Dermis microvascular lymphatic vessel endothelial cell (primary cell): ENCODE measurements around the gene ACER3. TPM values are rescaled to one million over a fixed set of nuclear protein-coding genes. Genes with fewer than 3 reads are reported as not detected.
"Not testable (repeated sequence)": the region's sequence is repeated elsewhere in the genome, so short reads cannot be mapped to it uniquely, and the experiment has no call there.

Source experiments
- DNase-seq, 2 donors: peaks; one replicate each; pipeline versions ENCODE4 v3.0.0 to v3.0.0-alpha.2; 2010; ENCODE audit warnings: low read depth in 2 of 2
- total RNA-seq: library from RNA; depleted of rRNA; stranded (reverse); fragments of >200 nt; gene quantifications from 2 replicates; pipeline ENCODE4 v1.2.1, GENCODE V29; 2014

Gene ACER3
- total RNA-seq, 1 donor from 2014 or later = 20.0 TPM

- DNase-seq = no peak
Measured at GRCh38 chr11:76990628-76991027, 129.9 kb downstream of the ACER3 start.

GRCh38 chr11:76995081-76995576, 134.4 kb downstream of the ACER3 start:
- DNase-seq = no peak

GRCh38 chr11:76997512-76997911, 136.8 kb downstream of the ACER3 start:
- no peak for DNase-seq

- DNase-seq = no peak
Measured at GRCh38 chr11:76999597-76999996, 138.9 kb downstream of the ACER3 start.

- no peak for DNase-seq
Measured at GRCh38 chr11:77001613-77002012, 140.9 kb downstream of the ACER3 start.

GRCh38 chr11:77002776-77003175, 142.1 kb downstream of the ACER3 start:
- DNase-seq = no peak

GRCh38 chr11:77003963-77004362, 143.2 kb downstream of the ACER3 start:
- peak in 1 of 2 donors; percentile 19 for DNase-seq

GRCh38 chr11:77009533-77010160, 148.9 kb downstream of the ACER3 start:
- DNase-seq = no peak

- DNase-seq = no peak
Measured at GRCh38 chr11:77014669-77015068, 154.0 kb downstream of the ACER3 start.

- not testable (repeated sequence) for DNase-seq
Measured at GRCh38 chr11:77018396-77018924, 157.7 kb downstream of the ACER3 start.

GRCh38 chr11:77019976-77020595, 159.4 kb downstream of the ACER3 start:
- DNase-seq = peak in 1 of 2 donors; percentile 72

GRCh38 chr11:77020734-77021133, 160.0 kb downstream of the ACER3 start:
- no peak for DNase-seq

GRCh38 chr11:77024745-77025144, 164.0 kb downstream of the ACER3 start:
- no peak for DNase-seq

- no peak for DNase-seq
Measured at GRCh38 chr11:77026221-77026620, 165.5 kb downstream of the ACER3 start.

GRCh38 chr11:77026743-77027142, 166.0 kb downstream of the ACER3 start:
- DNase-seq = no peak

- no peak for DNase-seq
Measured at GRCh38 chr11:77027275-77027674, 166.6 kb downstream of the ACER3 start.

- no peak for DNase-seq
Measured at GRCh38 chr11:77029829-77030228, 169.1 kb downstream of the ACER3 start.

- DNase-seq = no peak
Measured at GRCh38 chr11:77030834-77031414, 170.2 kb downstream of the ACER3 start.

GRCh38 chr11:77031599-77031998, 170.9 kb downstream of the ACER3 start:
- no peak for DNase-seq

- no peak for DNase-seq
Measured at GRCh38 chr11:77035039-77035438, 174.3 kb downstream of the ACER3 start.

GRCh38 chr11:77035580-77035979, 174.9 kb downstream of the ACER3 start:
- DNase-seq = no peak

GRCh38 chr11:77036398-77036797, 175.7 kb downstream of the ACER3 start:
- no peak for DNase-seq

- DNase-seq = no peak
Measured at GRCh38 chr11:77037057-77037456, 176.3 kb downstream of the ACER3 start.
